Neuronal stem cell (in vitro differentiated cells): ENCODE measurements around the gene OBP2A.
"Not testable (repeated sequence)": the region's sequence is repeated elsewhere in the genome, so short reads cannot be mapped to it uniquely, and the experiment has no call there.

Experiments used
- DNase-seq: peaks from one replicate; pipeline ENCODE4 v3.0.0-alpha.2; 2013; ENCODE audit warnings: low spot score
- H2AFZ ChIP-seq: one replicate; pipeline ENCODE4 v1.6.1; 2013; ENCODE audit warnings: mild to moderate bottlenecking, low read length, inconsistent platforms
- H2AK5ac ChIP-seq: 2 replicates; pipeline ENCODE4 v1.6.1; 2013; ENCODE audit warnings: low read depth, mild to moderate bottlenecking, inconsistent platforms, low read length, moderate library complexity, mixed read lengths
- H2BK120ac ChIP-seq: 2 replicates; pipeline ENCODE4 v1.6.1; 2013; ENCODE audit warnings: low read depth, mild to moderate bottlenecking, inconsistent platforms, low read length, moderate library complexity, mixed read lengths
- H2BK12ac ChIP-seq: one replicate; pipeline ENCODE4 v1.6.1; 2013; ENCODE audit warnings: low read length, inconsistent platforms
- H2BK15ac ChIP-seq: 2 replicates; pipeline ENCODE4 v1.6.1; 2013; ENCODE audit warnings: mild to moderate bottlenecking, low read length, inconsistent platforms, mixed read lengths
- H2BK5ac ChIP-seq: one replicate; pipeline ENCODE4 v1.6.1; 2013; ENCODE audit warnings: inconsistent platforms, mild to moderate bottlenecking, low read length, moderate library complexity
- H3K14ac ChIP-seq: one replicate; pipeline ENCODE4 v1.6.1; 2013; ENCODE audit warnings: low read length, inconsistent platforms
- H3K18ac ChIP-seq: 2 replicates; pipeline ENCODE4 v1.6.1; 2013; ENCODE audit warnings: low read length, inconsistent platforms
- H3K23ac ChIP-seq: 2 replicates; pipeline ENCODE4 v1.6.1; 2013; ENCODE audit warnings: low read depth, mild to moderate bottlenecking, mixed read lengths, low read length, inconsistent platforms; ENCODE audit not compliant: poor library complexity
- H3K27ac ChIP-seq: replicated peaks from 3 replicates; pipeline ENCODE4 v1.5.1; 2013; ENCODE audit warnings: low read length, inconsistent platforms
- H3K27me3 ChIP-seq, 3 experiments: 2 replicates each; pipeline ENCODE4 v1.6.1; 2013; ENCODE audit warnings: low read length in 3 of 3, mild to moderate bottlenecking in 2 of 3, inconsistent platforms in 1 of 3, low read depth in 1 of 3, mixed read lengths in 1 of 3, moderate library complexity in 1 of 3; ENCODE audit not compliant: control insufficient read depth in 3 of 3, insufficient read depth in 3 of 3
- H3K36me3 ChIP-seq, 2 donors: replicated peaks in 1 of 2; 2 replicates each; pipeline ENCODE4 v1.6.1; 2013; ENCODE audit warnings: low read length in 2 of 2; ENCODE audit not compliant: control insufficient read depth in 2 of 2, insufficient read depth in 2 of 2
- H3K4ac ChIP-seq: 2 replicates; pipeline ENCODE4 v1.6.1; 2013; ENCODE audit warnings: inconsistent platforms, mild to moderate bottlenecking, low read length, moderate library complexity
- H3K4me1 ChIP-seq, 2 donors: 1 replicate in 1 of 2; 2 replicates in 1 of 2; pipeline ENCODE4 v1.6.1; 2013; ENCODE audit warnings: low read length in 2 of 2, low read depth in 1 of 2; ENCODE audit not compliant: control insufficient read depth in 2 of 2, insufficient read depth in 1 of 2
- H3K4me2 ChIP-seq: one replicate; pipeline ENCODE4 v1.6.1; 2013; ENCODE audit warnings: mild to moderate bottlenecking, low read length, inconsistent platforms; ENCODE audit not compliant: insufficient read depth, poor library complexity, severe bottlenecking
- H3K4me3 ChIP-seq, 2 donors: 2 replicates each; pipeline ENCODE4 v1.5.1; 2013; ENCODE audit warnings: low read length in 2 of 2, mild to moderate bottlenecking in 2 of 2, inconsistent platforms in 1 of 2, moderate library complexity in 1 of 2
- H3K79me1 ChIP-seq: one replicate; pipeline ENCODE4 v1.6.1; 2013; ENCODE audit warnings: low read depth, mild to moderate bottlenecking, inconsistent platforms, low read length, moderate library complexity
- H3K9ac ChIP-seq: one replicate; pipeline ENCODE4 v1.6.1; 2013; ENCODE audit warnings: mild to moderate bottlenecking, low read depth, low read length, inconsistent platforms; ENCODE audit not compliant: poor library complexity
- H3K9me3 ChIP-seq, 2 donors: replicated peaks in 1 of 2; 2 replicates each; pipeline versions ENCODE3 to v1.6.1; 2013; ENCODE audit warnings: low read length in 2 of 2, mild to moderate bottlenecking in 2 of 2, inconsistent platforms in 1 of 2, low read depth in 1 of 2, mixed read lengths in 1 of 2, moderate library complexity in 1 of 2; ENCODE audit not compliant: control insufficient read depth in 2 of 2, insufficient read depth in 1 of 2
- H4K8ac ChIP-seq: one replicate; pipeline ENCODE4 v1.6.1; 2013; ENCODE audit warnings: low read depth, mild to moderate bottlenecking, inconsistent platforms, low read length, moderate library complexity
- H4K91ac ChIP-seq: one replicate; pipeline ENCODE4 v1.6.1; 2013; ENCODE audit warnings: low read length, low read depth, mild to moderate bottlenecking, inconsistent platforms; ENCODE audit not compliant: poor library complexity
- WGBS, 2 donors: extraction: QIAGEN DNeasy Blood & Tissue Kit; methylation state at CpG; one replicate each; pipeline ENCODE4 v1.1.7; 2013; ENCODE audit warnings: missing lambda C conversion rate in 2 of 2, mixed read lengths in 1 of 2; ENCODE audit not compliant: insufficient read length in 2 of 2, insufficient replicate concordance in 1 of 2; ENCODE audit errors: extremely low coverage in 2 of 2; 5-methylcytosine and 5-hydroxymethylcytosine counted together

Gene OBP2A

DNA sequence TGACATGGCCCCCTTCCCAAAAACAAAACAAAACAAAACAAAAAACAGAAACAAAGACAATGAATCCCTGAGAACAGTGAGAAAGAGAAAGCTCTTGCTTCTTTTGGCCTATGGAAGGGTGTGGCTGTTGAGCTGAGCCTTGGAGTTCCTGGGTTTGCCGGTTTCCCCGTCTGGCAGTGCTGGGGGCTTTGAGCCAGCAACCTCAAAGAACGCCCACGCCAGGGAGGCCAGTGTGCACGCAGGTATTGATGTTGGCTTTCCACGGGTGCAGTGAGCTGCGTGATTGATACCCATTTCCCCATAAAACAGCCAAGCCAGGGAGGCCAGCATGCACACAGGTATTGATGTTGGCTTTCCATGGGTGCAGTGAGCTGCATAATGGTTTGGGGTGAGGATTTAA is 33.0 kb upstream of the OBP2A start:
- Histone ChIP-seq H3K9ac (no peak overlapping the region), H3K4me2 (no peak overlapping the region), H2BK120ac (no peak overlapping the region), H4K8ac (no peak overlapping the region), H2BK15ac (no peak overlapping the region), H3K27me3 (no peaks in the 10 kb centered on the region), H4K91ac (no peak overlapping the region), H3K14ac (no peak overlapping the region), H2BK5ac (no peak overlapping the region), H2AFZ (peak overlapping the region; percentile 12), H3K79me1 (no peaks in the 10 kb centered on the region), H3K23ac (peak overlapping the region; percentile 78), H3K9me3 (peaks cover 0 to 3% of the 10 kb centered on the region in 2 donors), H3K4ac (no peak overlapping the region), H3K18ac (no peak overlapping the region), H3K36me3 (no peaks in the 10 kb centered on the region), H3K4me1 (peaks cover 0 to 3% of the 10 kb centered on the region in 2 donors), H2AK5ac (no peak overlapping the region), H3K4me3 (no peak overlapping the region), H2BK12ac (no peak overlapping the region), H3K27ac (no peak overlapping the region)
- WGBS, 2 donors, result no CpG with 5 or more reads among the region's 7 CpGs
- no peak for DNase-seq

DNA sequence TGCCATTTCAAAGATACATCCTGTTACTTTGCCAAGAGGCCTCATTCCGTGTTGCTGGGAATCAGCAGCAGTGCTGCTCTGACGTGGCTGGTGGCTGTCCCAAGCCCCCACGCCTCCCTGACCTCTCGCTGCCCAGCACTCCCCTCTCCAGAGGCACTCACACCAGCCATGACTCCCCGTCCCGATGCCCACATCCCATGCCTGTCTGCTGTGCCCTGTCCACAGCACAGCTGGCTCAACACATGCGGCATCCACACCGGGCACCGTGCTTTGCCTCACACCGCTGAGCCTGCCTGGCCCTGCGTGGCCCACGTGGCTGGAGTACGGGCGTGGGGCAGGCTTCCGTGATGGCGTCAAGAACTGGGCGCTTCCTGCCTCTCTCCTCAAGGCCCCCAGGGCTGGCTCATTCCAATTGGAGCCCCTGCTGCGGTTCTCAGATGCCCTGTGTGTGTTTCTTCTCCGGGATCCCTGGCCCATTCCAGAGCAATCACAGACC is 32.5 kb upstream of the OBP2A start:
- WGBS, 2 donors, result no CpG with 5 or more reads among the region's 19 CpGs
- H2AFZ ChIP-seq, result no peak overlapping the region
- no peaks in the 10 kb centered on the region for H3K79me1 ChIP-seq
- H2BK120ac ChIP-seq, result peak overlapping the region; percentile 54
- no peak overlapping the region for H4K91ac ChIP-seq
- peaks cover 0 to 3% of the 10 kb centered on the region in 2 donors for H3K9me3 ChIP-seq
- peak overlapping the region; percentile 90 for H2BK15ac ChIP-seq
- no peak overlapping the region for H3K27ac ChIP-seq
- peak overlapping the region; percentile 35 for H3K18ac ChIP-seq
- no peaks in the 10 kb centered on the region for H3K27me3 ChIP-seq
- H3K4me2 ChIP-seq, result no peak overlapping the region
- H4K8ac ChIP-seq, result no peak overlapping the region
- peak overlapping the region; percentile 90 for H3K14ac ChIP-seq
- H2BK12ac ChIP-seq, result no peak overlapping the region
- no peak for DNase-seq
- no peak overlapping the region for H2BK5ac ChIP-seq
- H3K36me3 ChIP-seq, result no peaks in the 10 kb centered on the region
- H2AK5ac ChIP-seq, result peak overlapping the region; percentile 32
- no peak overlapping the region for H3K4ac ChIP-seq
- H3K9ac ChIP-seq, result peak overlapping the region; percentile 63
- peaks cover 0 to 3% of the 10 kb centered on the region in 2 donors for H3K4me1 ChIP-seq
- peak overlapping the region; percentile 78 for H3K23ac ChIP-seq
- no peak overlapping the region for H3K4me3 ChIP-seq

DNA sequence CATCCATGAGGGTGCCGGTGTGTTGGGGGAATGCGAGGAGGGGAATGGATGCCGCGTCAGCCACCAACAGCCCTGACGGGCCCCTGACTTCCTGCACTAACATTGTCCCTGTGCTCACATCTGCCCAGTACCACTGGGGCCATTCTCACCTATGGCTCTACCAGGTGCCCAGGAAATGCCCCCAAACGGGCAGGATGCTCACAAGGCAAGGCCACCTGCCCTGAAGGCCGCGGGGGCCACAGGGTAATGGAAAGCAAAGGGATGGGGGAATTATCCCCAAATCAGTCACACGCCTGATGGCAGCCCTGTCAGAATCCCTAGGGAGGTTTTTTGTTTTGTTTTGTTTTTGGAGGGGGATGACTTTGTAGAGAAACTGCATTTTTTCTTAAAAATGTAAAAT is 32.0 kb upstream of the OBP2A start:
- H2BK120ac ChIP-seq, result peak overlapping the region; percentile 54
- not testable (repeated sequence) for DNase-seq, H2AFZ ChIP-seq, H2BK12ac ChIP-seq, H3K4ac ChIP-seq, H2AK5ac ChIP-seq, H3K36me3 ChIP-seq, H2BK15ac ChIP-seq, H3K9me3 ChIP-seq, H3K79me1 ChIP-seq, H3K27ac ChIP-seq, H2BK5ac ChIP-seq, H3K14ac ChIP-seq, H3K4me3 ChIP-seq, H3K4me1 ChIP-seq, H3K4me2 ChIP-seq, H3K27me3 ChIP-seq, H4K91ac ChIP-seq, H4K8ac ChIP-seq
- H3K9ac ChIP-seq, result peak overlapping the region; percentile 44
- H3K18ac ChIP-seq, result peak overlapping the region; percentile 35
- H3K23ac ChIP-seq, result peak overlapping the region; percentile 78
- WGBS, 2 donors, result no CpG with 5 or more reads among the region's 9 CpGs

DNA sequence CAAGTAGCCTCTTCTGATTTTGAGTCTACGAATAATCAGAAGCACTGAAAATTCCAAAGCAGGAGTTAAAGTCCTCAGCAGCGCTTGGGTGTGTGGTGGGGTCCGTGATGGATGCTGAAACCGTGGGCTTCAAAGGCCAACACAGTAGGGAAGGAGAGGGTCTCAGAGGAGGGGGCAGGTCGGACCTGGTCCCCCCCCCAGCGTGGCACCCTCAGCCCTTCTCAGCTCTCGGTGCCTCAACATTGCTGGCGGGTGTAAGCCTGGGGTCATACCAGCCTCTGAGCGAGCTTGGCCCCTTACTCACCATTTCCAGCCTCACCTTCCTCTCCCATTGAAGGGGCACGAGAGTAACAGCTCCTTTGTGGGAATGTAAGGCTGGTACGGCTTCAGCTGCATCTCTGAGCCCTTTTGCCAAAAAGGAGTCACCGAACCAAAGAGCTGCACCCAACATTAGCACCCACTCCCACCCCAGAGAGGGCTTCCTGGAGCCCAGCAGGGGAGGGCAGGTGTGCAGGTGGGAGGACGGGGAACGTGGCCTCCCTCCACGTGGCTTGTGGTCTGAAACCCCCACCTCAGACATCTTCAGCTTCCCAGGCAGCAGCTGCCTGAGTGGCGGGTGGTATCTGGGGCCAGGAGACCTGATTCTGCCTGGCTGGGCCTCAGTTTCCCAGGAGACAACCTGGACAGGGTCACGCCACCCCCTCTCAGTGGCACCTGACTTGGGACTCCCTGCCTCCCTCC is 31.4 kb upstream of the OBP2A start:
- Histone ChIP-seq H2BK15ac (peak overlapping the region; percentile 10), H3K27ac (no peak overlapping the region), H3K79me1 (no peaks in the 10 kb centered on the region), H2BK5ac (no peak overlapping the region), H3K4me2 (no peak overlapping the region), H2BK12ac (peak overlapping the region; percentile 100), H3K4ac (no peak overlapping the region), H3K4me3 (no peak overlapping the region), H3K27me3 (no peaks in the 10 kb centered on the region), H2BK120ac (no peak overlapping the region), H4K8ac (no peak overlapping the region), H3K4me1 (peaks cover 0 to 3% of the 10 kb centered on the region in 2 donors), H3K36me3 (no peaks in the 10 kb centered on the region), H3K23ac (no peak overlapping the region), H2AK5ac (no peak overlapping the region), H3K9ac (no peak overlapping the region), H3K18ac (peak overlapping the region; percentile 52), H2AFZ (no peak overlapping the region), H3K14ac (no peak overlapping the region), H4K91ac (no peak overlapping the region), H3K9me3 (no peaks in the 10 kb centered on the region)
- DNase-seq, result no peak
- WGBS, 2 donors, result no CpG with 5 or more reads among the region's 17 CpGs
